MCF 10A (cell line): ENCODE results near the gene MTHFS. TPM values are rescaled to one million over a fixed set of nuclear protein-coding genes. Genes with fewer than 3 reads are reported as not detected.
"Not testable (repeated sequence)": the region's sequence is repeated elsewhere in the genome, so short reads cannot be mapped to it uniquely, and the experiment has no call there.

Experiments used
- BruUV-seq: library from RNA; stranded (reverse); fragments of 400-500 nt; replicated peaks from 2 replicates; lab custom pipeline; 2021; lab: Mats Ljungman, UMichigan
- CTCF ChIA-PET: fragments of 300-600 bp; sonication (Branson Sonifier 250); formaldehyde crosslinking; extraction: SDS; loops from one replicate; lab custom pipeline; 2021; ENCODE audit warnings: antibody characterized with exemption, inconsistent platforms; lab: Yijun Ruan, JAX
- POLR2A ChIA-PET: fragments of 300-600, 350-650 bp; sonication (Branson Sonifier 250); formaldehyde crosslinking; extraction: SDS; loops from one replicate; lab custom pipeline; 2020; ENCODE audit warnings: antibody characterized with exemption, inconsistent platforms; lab: Yijun Ruan, JAX
- DNase-seq: peaks from one replicate; pipeline ENCODE4 v3.0.0-alpha.2; 2018; ENCODE audit not compliant: unreplicated experiment
- H3K27ac Mint-ChIP-seq: one replicate; pipeline ENCODE4 v1.8.0; 2022; ENCODE audit warnings: mild to moderate bottlenecking, low read depth, mixed read lengths; ENCODE audit not compliant: unreplicated experiment
- H3K27me3 Mint-ChIP-seq: one replicate; pipeline ENCODE4 v1.8.0; 2022; ENCODE audit warnings: mixed read lengths; ENCODE audit not compliant: insufficient read depth, unreplicated experiment
- H3K36me3 Mint-ChIP-seq: one replicate; pipeline ENCODE4 v1.8.0; 2022; ENCODE audit warnings: mild to moderate bottlenecking, moderate library complexity, mixed read lengths; ENCODE audit not compliant: insufficient read depth, unreplicated experiment
- H3K4me1 Mint-ChIP-seq: one replicate; pipeline ENCODE4 v1.8.0; 2022; ENCODE audit warnings: mixed read lengths; ENCODE audit not compliant: insufficient read depth, unreplicated experiment
- H3K4me3 Mint-ChIP-seq: one replicate; pipeline ENCODE4 v1.8.0; 2022; ENCODE audit warnings: mild to moderate bottlenecking, moderate library complexity, mixed read lengths; ENCODE audit not compliant: unreplicated experiment
- H3K9me3 Mint-ChIP-seq: one replicate; pipeline ENCODE4 v1.8.0; 2022; ENCODE audit warnings: mixed read lengths; ENCODE audit not compliant: unreplicated experiment
- CTCF ChIP-seq: fragments of 200-600 bp; IDR thresholded peaks from one replicate; pipeline ENCODE4 v1.8.0; 2022; ENCODE audit warnings: antibody characterized with exemption, mild to moderate bottlenecking; ENCODE audit not compliant: unreplicated experiment
- intact Hi-C: fragments of 100-400 bp; cut with micrococcal nuclease; formaldehyde crosslinking; loops from 2 replicates; pipeline ENCODE4 v1.14.1; 2022
- total RNA-seq: library from RNA; stranded (reverse); gene quantifications from 2 replicates; pipeline ENCODE4 v1.2.3, GENCODE V29; 2022

Gene MTHFS
- total RNA-seq, 1 experiment from 2014 or later, result 34.5 TPM

GRCh38 chr15:79900087-79900486 is 3.3 kb upstream of the MTHFS start:
- ChIA-PET POLR2A (interaction anchor here (3.4 to 4.6 kb wide), 2 partner anchors 23 to 160 kb away, joined by 32 to 63 read pairs; partner anchors contain the start of gene ZFAND6), CTCF (no interaction called here)

GRCh38 chr15:79898786-79899185 is 2.0 kb upstream of the MTHFS start:
- Mint-ChIP-seq H3K27ac (peak overlapping the region; percentile 47), H3K36me3 (peaks cover 16% of the 10 kb centered on the region), H3K4me1 (peaks cover 39% of the 10 kb centered on the region)
- DNase-seq, result peak; percentile 85
- not testable (repeated sequence) for H3K4me3 Mint-ChIP-seq, H3K27me3 Mint-ChIP-seq, H3K9me3 Mint-ChIP-seq, BruUV-seq
- intact Hi-C loops, result loop anchor here (5.0 kb wide), 3 partner anchors 159 to 274 kb away; partner anchors contain the start of genes FAH and ZFAND6
- ChIA-PET POLR2A (interaction anchor here (1.0 to 4.6 kb wide), 7 partner anchors 18 to 269 kb away, joined by 3 to 63 read pairs (median 5); partner anchors contain the start of gene ZFAND6), CTCF (interaction anchor here (1.1 to 1.7 kb wide), 2 partner anchors 12 to 94 kb away, joined by 6 to 8 read pairs; no protein-coding TSS in a partner anchor)

More at GRCh38 chr15:79900087-79900486, 3.3 kb upstream of the MTHFS start:
- Mint-ChIP-seq H3K9me3 (peaks cover 2% of the 10 kb centered on the region), H3K4me3 (no peak overlapping the region), H3K27ac (peak overlapping the region; percentile 54), H3K27me3 (no peaks in the 10 kb centered on the region), H3K36me3 (peaks cover 9% of the 10 kb centered on the region), H3K4me1 (peaks cover 36% of the 10 kb centered on the region)
- intact Hi-C loops, result no loop called here
- no peak for DNase-seq
- TF ChIP-seq CTCF, result no peak
- no TSS peak for BruUV-seq

GRCh38 chr15:79898369-79898768 is 1.6 kb upstream of the MTHFS start:
- H3K36me3 Mint-ChIP-seq, result peaks cover 16% of the 10 kb centered on the region
- no peak for DNase-seq
- H3K27ac Mint-ChIP-seq, result peak overlapping the region; percentile 47
- no peaks in the 10 kb centered on the region for H3K27me3 Mint-ChIP-seq
- H3K4me1 Mint-ChIP-seq, result peaks cover 38% of the 10 kb centered on the region
- peaks cover 9% of the 10 kb centered on the region for H3K9me3 Mint-ChIP-seq
- ChIA-PET POLR2A (interaction anchor here (0.7 to 4.6 kb wide), 12 partner anchors 12 to 270 kb away, joined by 3 to 63 read pairs (median 4); partner anchors contain the start of gene ZFAND6), CTCF (interaction anchor here (0.7 to 1.7 kb wide), 3 partner anchors 12 to 94 kb away, joined by 3 to 8 read pairs (median 6); no protein-coding TSS in a partner anchor)
- no TSS peak for BruUV-seq
- TF ChIP-seq CTCF, result no peak
- H3K4me3 Mint-ChIP-seq, result no peak overlapping the region
- intact Hi-C loops, result loop anchor here (5.0 kb wide), 3 partner anchors 159 to 274 kb away; partner anchors contain the start of genes FAH and ZFAND6

- H3K36me3 Mint-ChIP-seq, result peaks cover 16% of the 10 kb centered on the region
- peak overlapping the region; percentile 84 for H3K4me3 Mint-ChIP-seq
- H3K27ac Mint-ChIP-seq, result peak overlapping the region; percentile 85
- ChIA-PET POLR2A (interaction anchor here (0.6 to 4.6 kb wide), 14 partner anchors 11 to 412 kb away, joined by 3 to 63 read pairs (median 4); partner anchors contain the start of gene ZFAND6), CTCF (interaction anchor here (0.7 to 1.7 kb wide), 3 partner anchors 13 to 95 kb away, joined by 3 to 8 read pairs (median 6); no protein-coding TSS in a partner anchor)
- TSS peak; percentile 83 for BruUV-seq
- TF ChIP-seq CTCF, result no peak
- peaks cover 38% of the 10 kb centered on the region for H3K4me1 Mint-ChIP-seq
- no peaks in the 10 kb centered on the region for H3K27me3 Mint-ChIP-seq
- intact Hi-C loops, result loop anchor here (5.0 kb wide), 3 partner anchors 160 to 275 kb away; partner anchors contain the start of genes FAH and ZFAND6
- DNase-seq, result no peak
- H3K9me3 Mint-ChIP-seq, result peaks cover 9% of the 10 kb centered on the region
These were observed 893 bp upstream of the MTHFS start for GRCh38 chr15:79897701-79898113.
